SH-SY5Y (cell line): ENCODE data around the gene SSBP2.

Experiments used
- GATA2 ChIP-seq: IDR thresholded peaks from 2 replicates; pipeline ENCODE4 v1.6.1; 2011; ENCODE audit warnings: mild to moderate bottlenecking, low read depth, low read length
- GATA3 ChIP-seq: IDR thresholded peaks from 2 replicates; pipeline ENCODE4 v1.6.1; 2011; ENCODE audit warnings: low read depth, mild to moderate bottlenecking, low read length, moderate library complexity

The SSBP2 gene

GRCh38 chr5:81409896-81410295 lies 341.0 kb downstream of the SSBP2 start:
- TF ChIP-seq GATA3 (no peak), GATA2 (no peak)

- TF ChIP-seq GATA2 (no peak), GATA3 (no peak)
These were observed 341.5 kb downstream of the SSBP2 start for GRCh38 chr5:81409361-81409760.

- no peak for TF ChIP-seq GATA3
- no peak for TF ChIP-seq GATA2
These were observed 342.4 kb downstream of the SSBP2 start for GRCh38 chr5:81408496-81408895.

- TF ChIP-seq GATA2 (no peak), GATA3 (no peak)
These were observed 345.6 kb downstream of the SSBP2 start for GRCh38 chr5:81405126-81405891.

DNA sequence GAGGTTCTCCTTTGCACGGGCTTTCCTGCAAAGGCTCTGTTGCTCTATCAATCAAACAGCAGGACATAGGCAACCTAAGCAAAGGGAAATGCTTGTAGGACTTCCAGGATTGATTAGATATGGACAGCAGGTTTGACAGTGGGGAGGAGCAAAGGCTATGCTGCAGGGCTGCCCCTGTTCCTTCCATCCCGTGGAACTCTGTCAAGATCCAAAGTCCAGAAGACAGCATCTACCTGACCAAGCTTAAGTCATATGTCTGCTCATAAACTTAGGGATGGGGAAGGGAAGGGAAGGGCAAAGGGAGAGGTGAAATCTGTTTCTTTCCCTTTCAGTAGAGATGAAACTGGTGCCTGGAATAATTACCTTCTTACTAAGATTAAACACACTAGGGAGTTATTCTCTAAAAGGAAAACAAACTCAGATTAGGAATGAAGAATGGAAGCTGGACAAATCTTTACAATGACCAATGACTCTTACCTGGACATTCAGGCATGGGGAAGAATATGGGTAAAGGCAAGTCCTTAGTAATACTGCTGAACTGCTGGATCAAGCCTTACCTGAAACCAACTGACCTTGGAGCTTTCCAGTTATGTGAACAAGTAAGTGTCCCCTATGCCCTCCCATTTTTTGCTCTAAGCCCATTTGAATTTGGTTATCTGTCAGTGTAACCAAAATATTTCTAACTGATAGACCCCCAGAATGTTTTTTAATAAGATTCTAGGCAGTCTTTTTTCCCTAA lies 348.5 kb downstream of the SSBP2 start:
- TF ChIP-seq GATA2 (no peak), GATA3 (no peak)

DNA sequence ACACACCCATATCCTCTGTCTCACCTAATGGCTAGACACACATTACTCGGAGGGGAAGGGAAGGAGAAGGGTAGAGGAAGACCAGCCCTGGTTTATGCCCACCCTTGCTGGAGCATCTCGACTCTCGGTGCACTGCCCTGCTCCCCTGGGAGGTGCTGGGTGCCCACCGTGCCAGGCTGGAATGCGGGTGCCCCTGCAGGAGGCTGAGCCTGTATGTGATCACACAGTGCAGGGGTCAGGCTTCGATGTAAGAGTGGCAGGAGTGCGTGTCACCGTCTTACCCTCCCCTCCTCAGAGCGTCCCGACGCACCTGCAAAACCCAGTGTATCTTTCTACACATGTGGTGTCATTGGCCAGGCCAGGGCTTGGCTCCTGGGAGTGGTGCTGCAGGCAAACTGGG lies 349.6 kb downstream of the SSBP2 start:
- TF ChIP-seq GATA2, result no peak
- no peak for TF ChIP-seq GATA3

DNA sequence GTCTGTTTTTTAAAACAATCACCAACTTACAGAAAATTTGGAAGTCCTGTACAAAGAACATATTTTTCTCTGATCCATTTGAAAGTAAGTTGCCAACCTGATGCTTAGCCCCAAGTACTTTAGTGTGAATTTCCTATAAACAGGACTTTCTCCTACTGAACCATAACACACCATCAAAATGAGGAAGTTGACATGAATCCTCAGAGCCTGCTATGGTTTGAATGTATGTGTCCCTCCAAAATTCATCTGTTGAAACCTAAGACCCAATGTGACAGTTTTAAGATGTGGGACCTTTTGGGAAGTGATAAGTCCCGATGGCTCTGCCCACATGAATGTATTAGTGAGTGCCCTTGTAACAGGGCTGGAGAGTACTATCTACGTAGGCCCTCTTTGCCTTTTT lies 350.5 kb downstream of the SSBP2 start:
- no peak for TF ChIP-seq GATA2
- no peak for TF ChIP-seq GATA3

GRCh38 chr5:81398741-81399140 lies 352.2 kb downstream of the SSBP2 start:
- TF ChIP-seq GATA2, result no peak
- TF ChIP-seq GATA3, result no peak

- no peak for TF ChIP-seq GATA3
- no peak for TF ChIP-seq GATA2
These were observed 353.7 kb downstream of the SSBP2 start for GRCh38 chr5:81397176-81397575.

DNA sequence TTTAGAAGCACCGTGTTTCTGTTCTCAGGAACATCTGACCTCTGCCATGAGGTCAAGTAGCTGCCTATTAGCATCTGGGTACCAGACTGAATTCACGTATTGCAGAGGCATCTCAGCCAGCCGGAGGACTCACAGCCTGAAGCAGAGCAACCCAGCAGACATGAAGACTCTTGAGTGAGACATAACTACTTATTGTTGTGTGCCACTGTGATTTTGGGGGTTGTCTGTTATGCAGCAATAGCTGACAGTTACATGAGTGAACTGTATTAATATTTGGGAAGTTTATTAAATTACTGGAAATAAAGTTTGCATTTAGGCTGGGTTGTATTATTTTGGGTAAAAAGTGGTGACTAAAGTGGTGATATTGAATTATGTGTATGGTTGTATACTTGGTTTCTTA lies 355.6 kb downstream of the SSBP2 start:
- TF ChIP-seq GATA2 (no peak), GATA3 (no peak)

GRCh38 chr5:81393783-81394718 lies 356.8 kb downstream of the SSBP2 start, which contains the start of gene ACOT12:
Gene ACOT12, minus strand, starts transcription at chr5:81394134. Its CDS starts 20 bp downstream, at chr5:81394114.
- TF ChIP-seq GATA2 (no peak), GATA3 (no peak)

- TF ChIP-seq GATA3 (no peak), GATA2 (no peak)
These were observed 357.5 kb downstream of the SSBP2 start for GRCh38 chr5:81393430-81393782.

DNA sequence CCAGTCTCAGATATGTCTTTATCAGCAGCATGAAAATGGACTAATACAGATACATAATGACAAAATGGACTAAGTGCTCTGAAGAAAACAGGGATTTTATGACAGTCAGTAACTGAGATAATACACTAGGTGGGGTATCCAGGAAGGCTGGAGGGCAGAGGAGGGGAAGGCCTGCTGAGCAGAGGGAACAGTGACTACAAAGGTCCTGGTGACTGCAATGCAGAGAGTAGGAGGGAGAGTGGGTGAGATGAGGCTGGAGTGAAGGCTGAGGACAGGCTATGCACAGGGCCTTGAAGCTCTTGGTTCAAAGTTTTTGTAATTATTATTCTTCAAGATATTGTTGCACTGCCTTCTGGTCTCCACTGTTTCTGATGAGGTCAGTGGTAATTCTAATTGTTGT lies 361.9 kb downstream of the SSBP2 start:
- no peak for TF ChIP-seq GATA2
- no peak for TF ChIP-seq GATA3

DNA sequence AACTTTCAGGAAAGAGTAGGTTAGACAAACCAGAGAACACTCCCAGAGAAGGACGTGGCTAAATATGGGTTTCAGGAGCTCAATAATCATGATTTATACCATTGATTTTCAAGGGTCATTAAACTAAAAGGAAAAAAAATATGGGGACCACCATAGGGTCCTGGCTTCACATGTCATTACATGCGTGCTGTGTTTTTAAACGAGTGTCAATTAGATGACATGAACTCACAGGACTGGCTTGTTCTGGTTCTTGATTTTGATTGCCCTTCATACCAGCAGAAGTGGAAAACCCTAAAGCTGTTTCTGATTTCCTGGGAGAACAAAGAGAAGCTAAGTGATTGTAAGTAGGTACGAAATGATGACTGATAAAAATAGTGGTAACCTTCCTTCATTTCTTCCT lies 362.7 kb downstream of the SSBP2 start:
- TF ChIP-seq GATA2, result no peak
- TF ChIP-seq GATA3, result no peak
